Small intestine (tissue), 7 donors: ENCODE results near the gene C2orf49. TPM values are rescaled to one million over a fixed set of nuclear protein-coding genes. Genes with fewer than 3 reads are reported as not detected.
"Not testable (repeated sequence)": the region's sequence is repeated elsewhere in the genome, so short reads cannot be mapped to it uniquely, and the experiment has no call there.

Experiments used
- DNase-seq, 2 donors: peaks; one replicate each; pipeline versions ENCODE4 v3.0.0 to v3.0.0-alpha.2; 2013
- FAIRE-seq: peaks from 2 replicates; lab custom pipeline; 2012; peaks lifted over from hg19 to GRCh38; lab: Jason Lieb, UNC
- H3K27ac ChIP-seq, 3 donors: one replicate each; pipeline ENCODE4 v1.5.1; 2013; ENCODE audit warnings: low read length in 2 of 3, mild to moderate bottlenecking in 2 of 3, control low read depth in 1 of 3, inconsistent platforms in 1 of 3, low read depth in 1 of 3, moderate library complexity in 1 of 3
- H3K27me3 ChIP-seq, 3 donors: one replicate each; pipeline ENCODE4 v1.6.1; 2013; ENCODE audit warnings: low read length in 3 of 3, inconsistent platforms in 1 of 3; ENCODE audit not compliant: control insufficient read depth in 3 of 3, insufficient read depth in 3 of 3
- H3K36me3 ChIP-seq, 3 donors: one replicate each; pipeline ENCODE4 v1.6.1; 2013; ENCODE audit warnings: low read length in 3 of 3, inconsistent platforms in 1 of 3, low read depth in 1 of 3, mild to moderate bottlenecking in 1 of 3, moderate library complexity in 1 of 3; ENCODE audit not compliant: control insufficient read depth in 3 of 3, insufficient read depth in 2 of 3
- H3K4me1 ChIP-seq, 3 donors: one replicate each; pipeline ENCODE4 v1.6.1; 2013; ENCODE audit warnings: low read length in 2 of 3, inconsistent platforms in 1 of 3, low read depth in 1 of 3, mild to moderate bottlenecking in 1 of 3, moderate library complexity in 1 of 3; ENCODE audit not compliant: control insufficient read depth in 3 of 3, insufficient read depth in 2 of 3
- H3K4me3 ChIP-seq, 3 donors: one replicate each; pipeline ENCODE4 v1.5.1; 2013; ENCODE audit warnings: low read length in 3 of 3, control low read depth in 1 of 3, inconsistent platforms in 1 of 3, low read depth in 1 of 3, mild to moderate bottlenecking in 1 of 3, moderate library complexity in 1 of 3
- H3K9me3 ChIP-seq, 2 donors: one replicate each; pipeline ENCODE4 v1.6.1; 2013; ENCODE audit warnings: low read depth in 1 of 2, low read length in 1 of 2; ENCODE audit not compliant: control insufficient read depth in 2 of 2, insufficient read depth in 1 of 2
- WGBS, 3 donors: extraction: QIAGEN DNeasy Blood & Tissue Kit; methylation state at CpG; one replicate each; pipeline ENCODE4 v1.1.7; 2013; 5-methylcytosine and 5-hydroxymethylcytosine counted together
- polyA plus RNA-seq, 4 donors: library from polyadenylated mRNA; stranded (reverse) in 3 of 4; unstranded in 1 of 4; fragments of 200-250 nt in 3 of 4; fragments of 120-200 nt in 1 of 4; gene quantifications; one replicate each; pipeline versions ENCODE4 v1.2.1 to v1.2.3, GENCODE V29; 2013
- donor health status: healthy with polysubstance abuse.
- donor health status: control.
- donor health status: control.
- donor health status: Bipolar disorder and iron deficiency.
- donor health status: healthy.

Gene C2orf49
- polyA plus RNA-seq, 4 donors: 6.9 to 20.5 (median 8.2) TPM

DNA sequence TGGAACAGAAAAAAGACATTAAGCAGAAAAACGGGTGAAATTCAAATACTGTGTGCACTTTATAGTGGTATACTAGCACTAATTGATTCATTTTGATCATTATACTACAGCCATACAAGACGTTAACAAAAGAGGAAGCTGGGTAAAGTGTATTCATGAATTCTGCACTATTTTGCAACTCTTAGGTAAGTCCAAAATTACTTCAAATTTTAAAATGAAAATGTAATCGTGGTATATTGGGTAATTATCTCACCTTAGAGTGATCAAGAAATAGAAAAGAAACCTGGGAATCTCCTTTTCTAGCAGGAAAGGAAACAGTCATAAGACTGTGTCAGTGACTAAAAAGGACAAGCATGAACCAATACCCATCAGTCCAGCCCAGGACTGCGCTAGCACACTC lies 13.2 kb upstream of the C2orf49 start:
- H3K27ac ChIP-seq: no peak overlapping the region
- DNase-seq: no peak
- peaks cover 0 to 21% (median 0%) of the 10 kb centered on the region in 3 donors for H3K36me3 ChIP-seq
- no peak for FAIRE-seq
- H3K4me1 ChIP-seq: peaks cover 0 to 10% (median 0%) of the 10 kb centered on the region in 3 donors
- no peak overlapping the region for H3K4me3 ChIP-seq
- H3K27me3 ChIP-seq: no peaks in the 10 kb centered on the region
- WGBS, 3 donors: 67 to 78% (median 69%) methylated on average over 4 of the region's 4 CpGs
- no peaks in the 10 kb centered on the region for H3K9me3 ChIP-seq

DNA sequence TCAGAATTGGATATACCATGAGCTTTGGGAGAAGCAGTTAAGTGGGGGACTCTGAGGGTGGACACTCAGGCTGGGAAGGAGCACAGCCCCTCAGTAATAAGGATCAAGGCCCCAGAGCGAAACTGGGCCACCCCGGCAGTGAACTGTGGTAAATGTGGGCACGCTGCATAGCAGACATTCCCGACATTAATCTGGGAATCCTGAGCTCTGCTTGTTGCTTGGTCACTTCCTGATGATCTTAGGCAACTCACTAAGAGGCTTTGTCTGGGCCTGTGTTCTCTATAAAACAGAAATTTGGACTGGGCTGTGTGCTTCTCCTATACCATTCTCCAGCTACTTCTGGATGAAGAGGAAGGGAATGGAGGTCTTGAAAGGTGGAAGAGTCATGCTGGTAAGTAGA lies 12.6 kb upstream of the C2orf49 start:
- WGBS, 3 donors: 86 to 92% (median 90%) methylated on average over 4 of the region's 4 CpGs
- FAIRE-seq (no peak), DNase-seq (no peak)
- Histone ChIP-seq H3K36me3 (peaks cover 0 to 21% (median 0%) of the 10 kb centered on the region in 3 donors), H3K9me3 (no peaks in the 10 kb centered on the region), H3K4me1 (peaks cover 0 to 10% (median 0%) of the 10 kb centered on the region in 3 donors), H3K27me3 (no peaks in the 10 kb centered on the region), H3K4me3 (no peak overlapping the region), H3K27ac (peak overlapping the region in 1 of 3 donors; percentile 24)

DNA sequence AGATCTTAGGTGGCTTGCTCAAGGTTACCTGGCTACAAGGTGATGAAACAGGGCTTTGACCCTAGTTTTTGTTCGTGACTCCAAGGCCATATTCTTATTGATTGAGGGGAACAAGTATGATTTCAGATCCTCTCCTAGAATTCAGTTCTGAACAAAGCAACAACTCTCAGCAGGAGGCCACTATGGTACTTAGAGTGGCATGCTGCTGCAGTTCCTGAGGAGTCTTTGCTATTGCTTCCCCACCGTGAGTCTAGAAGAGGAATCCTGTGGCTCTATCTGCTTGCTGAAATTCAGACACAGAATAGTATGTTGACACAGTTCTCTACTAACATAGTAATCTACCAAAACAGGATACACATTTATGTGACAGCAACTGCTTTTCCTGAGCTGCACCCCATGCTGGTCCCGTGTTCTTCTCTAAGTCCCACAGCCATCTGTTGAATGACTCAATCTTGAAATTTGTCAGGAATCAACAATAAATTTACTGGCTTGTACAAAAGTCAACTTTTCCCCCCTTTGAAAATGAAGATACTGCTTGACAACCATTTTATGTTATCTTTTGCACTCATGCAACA lies 11.9 kb upstream of the C2orf49 start:
- no peak for DNase-seq
- Histone ChIP-seq H3K27me3 (no peaks in the 10 kb centered on the region), H3K4me1 (peaks cover 0 to 16% (median 0%) of the 10 kb centered on the region in 3 donors), H3K4me3 (no peak overlapping the region), H3K36me3 (peaks cover 0 to 21% (median 0%) of the 10 kb centered on the region in 3 donors), H3K27ac (no peak overlapping the region), H3K9me3 (no peaks in the 10 kb centered on the region)
- whole genome bisulfite sequencing, 3 donors: 75 to 82% (median 76%) methylated on average over 3 of the region's 3 CpGs
- FAIRE-seq: no peak

DNA sequence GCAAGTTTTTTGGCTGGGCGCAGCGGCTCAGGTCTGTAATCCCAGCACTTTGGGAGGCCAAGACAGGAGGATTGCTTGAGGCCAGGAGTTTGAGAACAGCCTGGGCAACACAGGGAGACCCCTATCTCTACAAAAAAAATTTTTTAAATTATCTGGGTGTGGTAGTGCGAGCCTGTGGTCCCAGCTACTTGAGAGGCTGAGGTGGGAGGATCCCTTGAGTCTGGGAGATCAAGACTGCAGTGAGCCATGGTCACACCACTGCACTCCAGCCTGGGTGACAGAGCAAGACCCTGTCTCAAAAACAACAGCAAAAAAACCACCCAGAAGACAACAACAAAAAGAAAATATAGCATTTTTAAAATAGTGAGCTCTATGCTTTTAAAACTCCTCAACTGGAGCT lies 10.1 kb upstream of the C2orf49 start:
- Histone ChIP-seq H3K36me3 (peaks cover 0 to 18% (median 0%) of the 10 kb centered on the region in 3 donors), H3K4me1 (peaks cover 0 to 23% (median 0%) of the 10 kb centered on the region in 3 donors)
- not testable (repeated sequence) for H3K4me3 ChIP-seq, H3K27me3 ChIP-seq, DNase-seq, FAIRE-seq, H3K27ac ChIP-seq, H3K9me3 ChIP-seq
- WGBS, 3 donors: 89 to 94% (median 91%) methylated on average over 3 of the region's 3 CpGs

DNA sequence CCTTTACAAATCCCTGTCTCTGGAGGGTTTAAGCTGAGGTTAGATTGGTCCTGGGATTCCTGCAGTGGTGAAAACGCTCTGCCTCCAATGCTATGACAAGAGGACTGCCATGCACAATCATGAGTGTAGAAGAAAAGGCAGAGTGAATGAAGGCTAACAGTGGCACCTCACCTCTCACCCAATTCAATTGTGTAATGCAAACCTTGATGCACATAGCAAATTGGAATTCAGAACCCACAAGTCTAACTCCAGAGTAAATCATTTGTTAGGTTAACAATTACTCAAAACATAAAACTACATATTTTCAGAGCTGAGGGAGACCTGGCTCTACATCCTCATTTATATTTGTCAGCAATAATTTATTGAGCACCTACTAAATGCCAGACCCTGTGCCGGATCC lies 9.7 kb upstream of the C2orf49 start:
- no peak overlapping the region for H3K4me3 ChIP-seq
- no peaks in the 10 kb centered on the region for H3K9me3 ChIP-seq
- WGBS, 3 donors: 88 to 98% (median 91%) methylated on average over 2 of the region's 2 CpGs
- H3K36me3 ChIP-seq: peaks cover 0 to 18% (median 0%) of the 10 kb centered on the region in 3 donors
- H3K27ac ChIP-seq: no peak overlapping the region
- peaks cover 0 to 23% (median 0%) of the 10 kb centered on the region in 3 donors for H3K4me1 ChIP-seq
- FAIRE-seq (no peak), DNase-seq (no peak)
- no peaks in the 10 kb centered on the region for H3K27me3 ChIP-seq

DNA sequence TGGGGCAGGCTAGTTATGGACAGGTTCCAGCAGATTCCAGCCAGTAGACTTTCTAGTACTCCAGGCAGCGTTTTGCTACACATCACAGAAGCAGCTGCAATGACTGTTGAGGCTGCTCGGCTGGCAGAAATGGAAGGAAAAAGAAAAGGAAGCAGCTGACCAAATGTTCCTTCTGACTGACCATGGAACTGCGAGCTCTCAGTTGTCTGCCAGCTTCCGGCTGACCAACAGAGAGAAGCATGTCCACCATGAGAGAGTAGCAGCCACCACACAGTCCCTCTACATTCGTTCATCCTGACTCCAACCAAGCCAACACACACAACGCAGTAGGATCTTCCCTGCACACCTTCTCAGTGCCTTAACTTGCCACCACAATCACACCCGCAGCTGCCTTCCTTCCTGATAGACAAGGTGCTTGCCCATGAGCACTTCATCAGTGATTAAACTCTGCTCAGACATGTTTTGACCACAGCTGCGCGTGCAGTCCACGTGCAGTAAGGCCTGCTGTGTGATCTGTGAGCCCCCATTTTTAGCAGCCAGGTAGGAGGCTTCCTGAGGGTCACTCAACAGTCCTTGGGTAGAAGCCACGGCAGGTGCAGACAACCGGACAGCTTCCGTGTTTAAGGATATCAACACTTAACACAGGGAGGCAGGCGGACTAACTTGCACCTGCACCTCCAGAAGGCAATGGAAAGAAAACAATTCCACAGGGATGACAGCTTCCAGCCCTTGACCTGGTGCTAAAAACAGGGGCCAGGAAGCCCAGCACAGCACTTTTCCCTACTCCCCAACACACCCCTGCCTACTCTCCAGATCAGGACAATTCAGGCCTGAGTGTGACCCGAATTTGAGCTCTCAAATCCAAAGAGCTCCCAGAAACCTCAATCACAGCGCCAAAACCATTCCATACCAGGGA lies 8.8 kb upstream of the C2orf49 start:
- 20 to 31% (median 25%) methylated on average over 16 of the region's 16 CpGs for WGBS, 3 donors
- Histone ChIP-seq H3K4me1 (peaks cover 0 to 23% (median 0%) of the 10 kb centered on the region in 3 donors), H3K9me3 (no peaks in the 10 kb centered on the region), H3K27ac (peak overlapping the region; percentile 36 to 76 (median 59)), H3K4me3 (peak overlapping the region; percentile 65 to 79 (median 70)), H3K36me3 (peaks cover 0 to 14% (median 0%) of the 10 kb centered on the region in 3 donors), H3K27me3 (no peaks in the 10 kb centered on the region)
- FAIRE-seq: no peak
- DNase-seq: peak; percentile 54 to 63

DNA sequence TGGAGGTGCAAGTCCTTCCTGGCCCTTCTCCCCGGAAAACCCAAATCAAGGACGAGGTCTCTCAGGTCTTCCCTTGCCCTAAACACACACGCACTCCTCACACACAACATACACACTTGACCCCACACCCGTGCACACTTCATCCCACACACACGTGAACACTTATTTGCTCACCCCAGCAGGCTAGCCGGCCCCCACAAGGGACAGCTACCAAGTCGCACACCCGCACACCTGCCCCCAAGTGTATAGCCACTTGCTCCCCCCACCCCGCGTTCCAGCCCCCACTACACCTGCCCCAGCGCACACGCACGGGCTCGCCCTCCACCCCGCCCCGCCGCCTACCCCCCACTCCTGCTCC lies 8.2 kb upstream of the C2orf49 start:
- H3K27ac ChIP-seq: peak overlapping the region; percentile 36 to 76 (median 59)
- FAIRE-seq: no peak
- peak overlapping the region; percentile 65 to 79 (median 70) for H3K4me3 ChIP-seq
- DNase-seq: peak in 1 of 2 donors; percentile 61
- peaks cover 0 to 23% (median 0%) of the 10 kb centered on the region in 3 donors for H3K4me1 ChIP-seq
- H3K9me3 ChIP-seq: no peaks in the 10 kb centered on the region
- 0 to 1% (median 1%) methylated on average over 13 to 17 of the region's 17 CpGs for WGBS, 3 donors
- H3K36me3 ChIP-seq: peaks cover 0 to 14% (median 0%) of the 10 kb centered on the region in 3 donors
- no peaks in the 10 kb centered on the region for H3K27me3 ChIP-seq
